ENCODE measurements around the gene PLSCR3.

PLSCR3 gene

DNA sequence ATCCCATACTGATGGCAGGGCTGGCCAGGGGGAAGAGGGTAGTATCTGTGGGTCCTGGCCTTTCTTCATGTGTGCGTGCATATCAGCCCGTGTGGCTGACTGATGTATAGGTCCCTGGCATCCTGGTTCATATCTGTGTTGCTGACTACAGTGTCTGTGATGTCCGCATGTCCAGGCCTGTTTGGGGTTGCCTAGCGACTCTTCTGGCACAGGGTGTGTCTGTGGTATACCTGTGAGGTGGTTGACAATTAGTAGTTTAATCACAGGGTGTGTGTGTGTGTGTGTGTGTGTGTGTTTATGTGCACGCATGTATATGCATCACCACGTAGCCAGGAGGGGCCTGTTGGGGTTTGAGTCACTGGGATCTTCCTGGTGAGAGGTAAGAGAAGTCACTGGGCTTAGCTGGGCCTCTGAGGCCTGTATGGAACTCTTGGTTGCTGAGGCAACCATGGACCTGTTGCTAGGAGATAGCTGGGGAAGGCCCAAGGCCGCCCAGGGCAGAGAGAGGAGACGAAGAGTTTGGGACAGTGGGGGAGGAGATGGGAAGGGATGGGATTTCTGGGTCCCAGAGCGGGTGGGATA lies 40.0 kb downstream of the PLSCR3 start:
- H3K9me3 ChIP-seq (replicated peaks in 1 of 2; ENCODE audit: control insufficient read depth in 2 of 2, insufficient read depth in 1 of 2, low read depth in 1 of 2, low read length in 2 of 2): no peaks in the 10 kb centered on the region
- no peak overlapping the region for H2AFZ ChIP-seq (ENCODE audit: low read length)
- WGBS, 2 donors (ENCODE audit: extremely low coverage in 2 of 2, insufficient read length in 2 of 2, insufficient replicate concordance in 1 of 2): no CpG with 5 or more reads among the region's 9 CpGs
- H3K23ac ChIP-seq (ENCODE audit: low read depth, low read length, poor library complexity): no peak overlapping the region
- no peak overlapping the region for H3K4me2 ChIP-seq (ENCODE audit: insufficient read depth, low read length, poor library complexity, severe bottlenecking)
- H3K4ac ChIP-seq (ENCODE audit: low read length): no peak overlapping the region
- peak overlapping the region in 1 of 2 donors; percentile 10 for H3K4me3 ChIP-seq (ENCODE audit: low read length in 2 of 2)
- H2BK15ac ChIP-seq (ENCODE audit: low read length): no peak overlapping the region
- H3K18ac ChIP-seq (ENCODE audit: low read length): no peak overlapping the region
- H2BK5ac ChIP-seq (ENCODE audit: low read length): no peak overlapping the region
- no peaks in the 10 kb centered on the region for H3K36me3 ChIP-seq (replicated peaks in 1 of 2; ENCODE audit: control insufficient read depth in 2 of 2, insufficient read depth in 2 of 2, low read length in 2 of 2)
- peaks cover 21 to 50% of the 10 kb centered on the region in 2 donors for H3K4me1 ChIP-seq (ENCODE audit: control insufficient read depth in 2 of 2, insufficient read depth in 1 of 2, low read depth in 1 of 2, low read length in 2 of 2)
- H4K8ac ChIP-seq (ENCODE audit: low read depth, low read length): no peak overlapping the region
- peak overlapping the region; percentile 63 for H3K14ac ChIP-seq (ENCODE audit: low read length)
- H3K79me1 ChIP-seq (ENCODE audit: low read depth, low read length): peaks cover 8% of the 10 kb centered on the region
- peaks cover 0 to 3% (median 0%) of the 10 kb centered on the region in 3 experiments for H3K27me3 ChIP-seq (ENCODE audit: control insufficient read depth in 3 of 3, insufficient read depth in 3 of 3, low read depth in 1 of 3, low read length in 3 of 3)
- DNase-seq (ENCODE audit: low spot score): no peak
- H2BK120ac ChIP-seq (ENCODE audit: low read depth, low read length): no peak overlapping the region
- peak overlapping the region; percentile 82 for H2AK5ac ChIP-seq (ENCODE audit: low read depth, low read length)
- H2BK12ac ChIP-seq (ENCODE audit: low read length): no peak overlapping the region
- H3K9ac ChIP-seq (ENCODE audit: low read depth, low read length, poor library complexity): no peak overlapping the region
- peak overlapping the region; percentile 40 for H4K91ac ChIP-seq (ENCODE audit: low read depth, low read length, poor library complexity)
- no peak overlapping the region for H3K27ac ChIP-seq (replicated peaks; ENCODE audit: low read length)

DNA sequence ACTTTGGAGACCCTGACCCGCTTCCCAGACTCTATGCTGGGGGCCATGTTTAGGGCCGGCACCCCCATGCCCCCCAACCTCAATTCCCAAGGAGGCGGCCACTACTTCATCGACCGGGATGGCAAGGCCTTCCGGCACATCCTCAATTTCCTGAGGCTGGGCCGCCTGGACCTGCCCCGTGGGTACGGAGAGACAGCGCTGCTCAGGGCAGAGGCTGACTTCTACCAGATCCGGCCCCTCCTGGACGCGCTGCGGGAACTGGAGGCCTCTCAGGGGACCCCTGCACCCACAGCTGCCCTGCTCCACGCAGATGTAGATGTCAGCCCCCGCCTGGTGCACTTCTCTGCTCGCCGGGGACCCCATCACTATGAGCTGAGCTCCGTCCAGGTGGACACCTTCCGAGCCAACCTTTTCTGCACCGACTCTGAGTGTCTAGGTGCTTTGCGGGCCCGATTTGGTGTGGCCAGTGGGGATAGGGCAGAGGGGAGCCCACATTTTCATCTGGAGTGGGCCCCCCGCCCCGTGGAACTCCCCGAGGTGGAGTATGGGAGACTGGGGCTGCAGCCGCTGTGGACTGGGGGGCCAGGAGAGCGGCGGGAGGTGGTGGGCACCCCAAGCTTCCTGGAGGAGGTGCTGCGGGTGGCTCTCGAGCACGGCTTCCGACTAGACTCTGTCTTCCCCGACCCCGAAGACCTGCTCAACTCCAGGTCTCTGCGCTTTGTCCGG lies 41.3 kb downstream of the PLSCR3 start:
- WGBS, 2 donors (ENCODE audit: extremely low coverage in 2 of 2, insufficient read length in 2 of 2, insufficient replicate concordance in 1 of 2): no CpG with 5 or more reads among the region's 37 CpGs
- peak overlapping the region in 1 of 2 donors; percentile 77 for H3K4me3 ChIP-seq (ENCODE audit: low read length in 2 of 2)

DNA sequence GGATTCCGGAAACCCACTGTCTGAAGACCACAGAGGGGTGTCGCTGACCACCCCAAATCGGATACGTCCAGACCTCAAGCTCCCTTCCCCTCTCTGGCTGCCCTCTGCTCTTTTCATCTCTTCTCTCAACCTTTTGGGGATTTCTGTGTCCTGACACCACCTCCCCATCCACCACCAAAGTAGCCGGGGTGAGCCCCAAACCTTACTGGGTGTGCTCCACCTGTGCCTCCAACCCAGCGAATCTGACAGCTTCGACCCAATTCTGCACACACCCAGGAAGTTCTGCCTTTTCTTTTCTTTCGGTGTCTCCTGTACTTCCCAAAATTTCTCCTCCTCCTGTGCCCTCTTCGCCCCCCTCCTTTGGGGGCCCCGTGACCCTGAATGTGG lies 41.8 kb downstream of the PLSCR3 start:
- Histone ChIP-seq H3K4me3 (ENCODE audit: low read length in 2 of 2) (peak overlapping the region; percentile 77 to 88), H3K27ac (replicated peaks; ENCODE audit: low read length) (peak overlapping the region; percentile 98)

More for the DNA sequence above, 41.3 kb downstream of the PLSCR3 start:
- Histone ChIP-seq H4K8ac (ENCODE audit: low read depth, low read length) (peak overlapping the region; percentile 55), H3K9ac (ENCODE audit: low read depth, low read length, poor library complexity) (peak overlapping the region; percentile 56), H2BK5ac (ENCODE audit: low read length) (peak overlapping the region; percentile 98), H3K14ac (ENCODE audit: low read length) (peak overlapping the region; percentile 50), H3K79me1 (ENCODE audit: low read depth, low read length) (peaks cover 11% of the 10 kb centered on the region), H2AFZ (ENCODE audit: low read length) (no peak overlapping the region), H3K4me2 (ENCODE audit: insufficient read depth, low read length, poor library complexity, severe bottlenecking) (peak overlapping the region; percentile 84), H3K27ac (replicated peaks; ENCODE audit: low read length) (no peak overlapping the region), H2AK5ac (ENCODE audit: low read depth, low read length) (peak overlapping the region; percentile 100), H2BK12ac (ENCODE audit: low read length) (peak overlapping the region; percentile 50), H3K36me3 (replicated peaks in 1 of 2; ENCODE audit: control insufficient read depth in 2 of 2, insufficient read depth in 2 of 2, low read length in 2 of 2) (no peaks in the 10 kb centered on the region), H2BK15ac (ENCODE audit: low read length) (peak overlapping the region; percentile 93), H3K23ac (ENCODE audit: low read depth, low read length, poor library complexity) (peak overlapping the region; percentile 67), H3K9me3 (replicated peaks in 1 of 2; ENCODE audit: control insufficient read depth in 2 of 2, insufficient read depth in 1 of 2, low read depth in 1 of 2, low read length in 2 of 2) (no peaks in the 10 kb centered on the region), H3K4me1 (ENCODE audit: control insufficient read depth in 2 of 2, insufficient read depth in 1 of 2, low read depth in 1 of 2, low read length in 2 of 2) (peaks cover 26 to 50% of the 10 kb centered on the region in 2 donors), H3K4ac (ENCODE audit: low read length) (peak overlapping the region; percentile 99), H2BK120ac (ENCODE audit: low read depth, low read length) (no peak overlapping the region), H3K18ac (ENCODE audit: low read length) (peak overlapping the region; percentile 98), H3K27me3 (ENCODE audit: control insufficient read depth in 3 of 3, insufficient read depth in 3 of 3, low read depth in 1 of 3, low read length in 3 of 3) (peaks cover 0 to 3% (median 0%) of the 10 kb centered on the region in 3 experiments), H4K91ac (ENCODE audit: low read depth, low read length, poor library complexity) (no peak overlapping the region)
- DNase-seq (ENCODE audit: low spot score): no peak

More for the DNA sequence above, 41.8 kb downstream of the PLSCR3 start:
- Histone ChIP-seq H3K36me3 (replicated peaks in 1 of 2; ENCODE audit: control insufficient read depth in 2 of 2, insufficient read depth in 2 of 2, low read length in 2 of 2) (no peaks in the 10 kb centered on the region), H2AK5ac (ENCODE audit: low read depth, low read length) (peak overlapping the region; percentile 100), H3K79me1 (ENCODE audit: low read depth, low read length) (peaks cover 11% of the 10 kb centered on the region), H4K91ac (ENCODE audit: low read depth, low read length, poor library complexity) (no peak overlapping the region), H3K27me3 (ENCODE audit: control insufficient read depth in 3 of 3, insufficient read depth in 3 of 3, low read depth in 1 of 3, low read length in 3 of 3) (peaks cover 0 to 3% (median 0%) of the 10 kb centered on the region in 3 experiments), H3K18ac (ENCODE audit: low read length) (peak overlapping the region; percentile 98), H2BK5ac (ENCODE audit: low read length) (peak overlapping the region; percentile 98), H3K9ac (ENCODE audit: low read depth, low read length, poor library complexity) (peak overlapping the region; percentile 93), H3K4me2 (ENCODE audit: insufficient read depth, low read length, poor library complexity, severe bottlenecking) (peak overlapping the region; percentile 84), H2BK12ac (ENCODE audit: low read length) (peak overlapping the region; percentile 87), H3K4me1 (ENCODE audit: control insufficient read depth in 2 of 2, insufficient read depth in 1 of 2, low read depth in 1 of 2, low read length in 2 of 2) (peaks cover 26 to 50% of the 10 kb centered on the region in 2 donors), H3K4ac (ENCODE audit: low read length) (peak overlapping the region; percentile 99), H3K14ac (ENCODE audit: low read length) (peak overlapping the region; percentile 78), H2BK120ac (ENCODE audit: low read depth, low read length) (no peak overlapping the region), H3K23ac (ENCODE audit: low read depth, low read length, poor library complexity) (peak overlapping the region; percentile 69), H4K8ac (ENCODE audit: low read depth, low read length) (peak overlapping the region; percentile 57), H2AFZ (ENCODE audit: low read length) (peak overlapping the region; percentile 94), H2BK15ac (ENCODE audit: low read length) (peak overlapping the region; percentile 93), H3K9me3 (replicated peaks in 1 of 2; ENCODE audit: control insufficient read depth in 2 of 2, insufficient read depth in 1 of 2, low read depth in 1 of 2, low read length in 2 of 2) (no peaks in the 10 kb centered on the region)
- no peak for DNase-seq (ENCODE audit: low spot score)
- no CpG with 5 or more reads among the region's 10 CpGs for WGBS, 2 donors (ENCODE audit: extremely low coverage in 2 of 2, insufficient read length in 2 of 2, insufficient replicate concordance in 1 of 2)

Data from neuronal stem cell (in vitro differentiated cells).